Cardiac septum (tissue), 1 donor: Measurements from ENCODE around the gene DMXL1. TPM values are rescaled to one million over a fixed set of nuclear protein-coding genes. Genes with fewer than 3 reads are reported as not detected.

Experiments
- DNase-seq: peaks from one replicate; pipeline ENCODE4 v3.0.0-alpha.2; 2020; ENCODE audit warnings: low spot score
- intact Hi-C: fragments of 100-400 bp; cut with DNase I; formaldehyde crosslinking; loops from one replicate; pipeline ENCODE4 v1.14.0; 2022
- long read RNA-seq: library from polyadenylated mRNA; unstranded; transcript quantifications from one replicate; pipeline ENCODE4 v2.0.0, GENCODE V29; 2021
- total RNA-seq: library from RNA; stranded (reverse); fragmentation: NEBNext Ultra II Directional; extraction: Animal tissue kit (Norgen Biotek cat#: 25700); gene quantifications from one replicate; pipeline ENCODE4 v1.2.1, GENCODE V29; 2021
- donor health status: DM: no; HTN: no; CAD: no.

Gene DMXL1, protein sequence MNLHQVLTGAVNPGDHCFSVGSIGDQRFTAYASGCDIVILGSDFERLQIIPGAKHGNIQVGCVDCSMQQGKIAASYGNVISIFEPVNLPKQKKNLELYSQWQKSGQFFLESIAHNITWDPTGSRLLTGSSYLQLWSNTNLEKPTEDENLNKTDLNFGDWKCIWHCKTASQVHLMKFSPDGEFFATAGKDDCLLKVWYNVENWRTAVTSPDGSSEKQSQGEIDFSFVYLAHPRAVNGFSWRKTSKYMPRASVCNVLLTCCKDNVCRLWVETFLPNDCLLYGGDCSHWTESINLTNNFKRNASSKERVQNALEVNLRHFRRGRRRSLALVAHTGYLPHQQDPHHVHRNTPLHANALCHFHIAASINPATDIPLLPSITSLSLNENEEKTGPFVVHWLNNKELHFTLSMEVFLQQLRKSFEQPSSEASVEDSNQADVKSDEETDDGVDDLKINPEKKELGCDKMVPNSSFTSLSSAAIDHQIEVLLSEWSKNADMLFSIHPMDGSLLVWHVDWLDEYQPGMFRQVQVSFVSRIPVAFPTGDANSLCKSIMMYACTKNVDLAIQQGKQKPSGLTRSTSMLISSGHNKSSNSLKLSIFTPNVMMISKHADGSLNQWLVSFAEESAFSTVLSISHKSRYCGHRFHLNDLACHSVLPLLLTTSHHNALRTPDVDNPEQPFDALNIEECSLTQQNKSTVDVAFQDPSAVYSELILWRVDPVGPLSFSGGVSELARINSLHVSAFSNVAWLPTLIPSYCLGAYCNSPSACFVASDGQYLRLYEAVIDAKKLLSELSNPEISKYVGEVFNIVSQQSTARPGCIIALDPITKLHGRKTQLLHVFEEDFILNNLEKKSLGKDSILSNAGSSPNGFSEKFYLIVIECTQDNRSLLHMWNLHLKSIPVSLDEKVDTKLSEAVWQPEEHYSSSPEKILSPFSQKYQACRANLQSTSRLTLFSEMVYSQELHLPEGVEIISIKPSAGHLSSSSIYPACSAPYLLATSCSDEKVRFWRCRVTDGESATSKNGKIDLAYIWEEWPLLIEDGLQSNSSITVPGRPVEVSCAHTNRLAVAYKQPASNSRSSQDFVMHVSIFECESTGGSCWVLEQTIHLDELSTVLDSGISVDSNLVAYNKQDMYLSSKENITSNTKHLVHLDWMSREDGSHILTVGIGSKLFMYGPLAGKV (N-terminal part only)
- total RNA-seq = 28.2 TPM
- long read RNA-seq, full-length matches to known transcripts = 1 of 11 reads
- long read RNA-seq, partial matches to known transcripts = 7 of 11 reads
- long read RNA-seq, other reads (novel, unspliced or antisense) = 3 of 11 reads

DNA sequence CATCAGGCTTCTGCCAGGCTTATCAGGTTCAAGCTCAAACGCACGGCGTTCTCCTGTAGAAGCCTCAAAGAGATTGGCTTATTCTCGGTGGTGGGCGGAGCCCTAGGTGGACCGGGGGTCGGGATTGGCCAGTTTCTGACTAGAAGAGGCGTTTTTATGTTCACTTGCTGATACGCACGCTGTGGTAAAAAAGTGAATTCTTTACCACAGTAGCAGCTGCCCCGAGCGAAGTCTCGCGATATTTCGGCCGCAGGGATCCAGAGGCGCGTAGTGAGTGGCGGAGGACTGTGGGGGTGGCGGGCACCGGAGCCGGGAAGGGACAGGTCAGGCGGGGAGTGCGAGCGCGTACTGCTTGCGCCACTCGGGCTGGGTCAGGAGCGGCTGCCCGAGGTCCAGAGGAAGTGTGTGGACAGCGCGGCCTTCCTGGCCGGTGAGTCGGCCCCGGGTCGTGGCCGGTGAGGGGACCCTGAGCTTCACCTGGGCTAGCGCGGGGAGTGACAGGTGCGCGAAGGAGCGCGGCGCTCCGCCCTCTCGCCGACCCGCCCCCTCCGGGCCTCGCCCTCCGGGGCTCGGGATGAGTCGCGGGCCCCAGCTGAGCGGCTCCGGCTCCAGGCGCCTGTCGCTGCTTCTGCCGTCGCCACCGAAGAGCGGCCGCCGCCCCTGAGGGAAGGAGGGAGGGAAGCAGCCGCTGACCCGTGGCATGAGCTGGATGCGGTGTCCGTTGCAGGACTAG is at the start of gene DMXL1:
TSS of gene DMXL1 (plus strand) at position 260 of the 733 bp plus-strand sequence. CDS start 483 bp downstream, outside the sequence.
- intact Hi-C loops = loop anchor here (2.0 to 5.0 kb wide), 3 partner anchors 84 to 381 kb away; partner anchors contain the start of genes DTWD2 and HSD17B4
- DNase-seq = peak; percentile 99

DNA sequence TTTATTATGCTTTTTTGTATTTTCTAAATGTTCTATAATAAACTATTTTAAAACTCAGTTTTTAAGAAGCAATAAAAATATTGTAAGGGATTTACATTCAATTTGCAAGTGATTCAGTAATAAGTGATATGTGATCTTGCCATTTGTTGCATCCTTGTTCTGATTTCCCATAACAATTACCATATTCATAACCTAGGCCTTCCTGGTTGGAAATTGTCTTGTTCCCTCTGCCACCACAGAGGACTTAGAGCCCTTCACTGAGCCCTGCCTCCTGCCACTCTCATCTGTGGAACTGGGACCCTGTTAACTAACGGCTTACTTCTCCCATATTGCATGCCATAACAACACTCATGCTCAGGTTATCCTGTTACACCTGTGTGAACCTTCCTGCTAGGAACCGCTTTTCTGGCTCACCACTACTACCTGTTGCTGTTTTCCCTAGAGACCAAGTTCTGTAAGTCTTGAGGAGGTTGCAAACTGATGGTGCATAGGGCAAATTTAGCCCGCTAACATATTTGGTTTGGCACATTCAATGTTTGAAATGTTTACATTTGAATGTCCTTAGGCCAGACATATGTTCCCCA is 49.6 kb upstream of the DMXL1 start:
- intact Hi-C loops = no loop called here
- DNase-seq = no peak

GRCh38 chr5:119022017-119022745 is 48.7 kb upstream of the DMXL1 start:
- no peak for DNase-seq
- intact Hi-C loops = no loop called here

GRCh38 chr5:119022773-119023172 is 48.1 kb upstream of the DMXL1 start:
- DNase-seq = no peak
- intact Hi-C loops = no loop called here

- intact Hi-C loops = no loop called here
- no peak for DNase-seq
Observed at GRCh38 chr5:119028575-119028974, 42.3 kb upstream of the DMXL1 start.

DNA sequence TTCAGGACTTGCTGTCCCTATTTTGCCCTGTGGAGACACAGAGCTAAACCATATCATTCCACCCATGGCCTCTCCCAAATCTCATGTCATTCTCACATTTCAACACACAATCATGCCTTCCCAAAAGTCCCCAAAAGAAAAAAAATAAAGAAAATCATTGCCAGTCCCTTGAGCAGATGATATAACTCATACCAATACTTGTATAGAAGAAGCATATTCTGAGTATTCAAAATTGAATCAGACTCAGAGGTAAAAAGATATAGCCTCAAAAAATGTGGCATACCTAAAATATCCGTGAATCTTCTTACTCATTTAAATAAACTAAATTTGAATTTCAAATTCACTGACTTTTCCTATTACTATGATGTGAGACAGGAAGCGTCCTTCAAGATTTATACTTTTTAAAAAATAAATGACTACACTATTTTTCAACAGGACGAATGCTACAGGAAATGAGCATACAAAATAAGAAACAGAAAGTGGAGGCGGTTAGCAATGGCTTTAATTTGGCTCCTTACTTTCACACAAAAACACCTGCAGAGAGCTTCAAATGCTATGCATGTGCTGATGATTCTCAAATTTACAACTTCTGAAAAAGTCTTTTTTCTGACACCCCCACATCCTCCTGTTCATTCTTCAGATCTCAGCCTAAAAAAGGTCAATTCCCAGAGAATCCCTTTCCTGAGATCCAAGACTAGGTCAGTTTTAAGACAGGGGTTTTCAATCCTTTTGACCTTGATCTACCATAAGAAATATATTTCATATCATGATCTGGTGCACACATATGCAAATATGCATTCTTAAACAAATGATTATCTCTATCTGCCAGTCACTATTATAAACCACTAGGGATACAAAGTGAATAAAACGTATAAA is 39.6 kb upstream of the DMXL1 start:
- intact Hi-C loops = no loop called here

GRCh38 chr5:119031905-119032304 is 39.0 kb upstream of the DMXL1 start:
- no peak for DNase-seq
- intact Hi-C loops = no loop called here

More for the DNA sequence above, 39.6 kb upstream of the DMXL1 start:
- DNase-seq = no peak

DNA sequence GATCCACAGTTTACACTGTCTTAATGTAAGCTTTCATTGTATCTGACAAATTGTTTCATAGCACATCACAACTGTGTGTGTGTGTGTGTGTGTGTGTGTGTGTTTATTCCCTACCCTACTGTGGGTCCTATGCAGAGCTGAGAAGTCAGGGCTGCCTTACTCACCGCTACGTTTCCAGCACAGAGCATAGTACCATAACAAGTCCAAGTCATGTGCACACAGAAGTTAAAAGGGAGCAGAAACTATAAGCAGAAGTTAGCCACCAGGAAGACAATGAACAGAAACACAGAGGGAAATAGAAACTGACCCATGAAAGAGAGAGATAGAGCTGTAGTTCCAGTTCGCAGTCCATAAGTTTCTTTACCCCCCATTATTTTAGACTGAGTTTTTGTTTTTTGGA is 38.2 kb upstream of the DMXL1 start:
- intact Hi-C loops = no loop called here
- DNase-seq = no peak

- intact Hi-C loops = no loop called here
- no peak for DNase-seq
Observed at GRCh38 chr5:119033135-119033534, 37.8 kb upstream of the DMXL1 start.

DNA sequence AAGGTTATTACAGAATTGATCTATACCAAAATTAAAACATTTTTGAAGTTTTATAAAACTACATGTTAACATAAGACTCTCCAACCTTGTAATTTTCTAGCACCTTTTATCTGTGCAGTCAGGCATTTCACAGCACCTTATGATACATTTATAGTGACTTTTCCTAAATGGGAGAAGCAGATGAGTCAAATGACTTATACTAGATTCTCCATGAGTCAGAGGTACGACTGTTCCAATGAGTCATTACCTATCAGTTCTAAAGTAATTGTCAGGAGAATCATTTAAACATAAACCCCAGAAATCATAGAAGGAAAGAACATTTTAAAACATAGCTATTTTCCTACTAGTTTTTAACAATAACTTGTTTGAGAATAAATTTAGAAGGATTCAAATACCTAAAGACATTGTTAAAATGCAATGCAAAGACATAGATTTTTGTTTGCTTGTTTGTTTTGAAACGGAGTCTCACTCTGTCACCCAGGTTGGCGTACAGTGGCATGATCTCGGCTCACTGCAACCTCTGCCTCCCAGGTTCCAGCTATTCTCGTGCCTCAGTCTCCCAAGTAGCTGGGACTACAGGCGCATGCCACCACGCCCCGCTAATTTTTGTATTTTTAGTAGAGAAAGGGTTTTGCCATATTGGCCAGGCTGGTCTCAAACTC is 34.7 kb upstream of the DMXL1 start:
- intact Hi-C loops = no loop called here
- DNase-seq = no peak

DNA sequence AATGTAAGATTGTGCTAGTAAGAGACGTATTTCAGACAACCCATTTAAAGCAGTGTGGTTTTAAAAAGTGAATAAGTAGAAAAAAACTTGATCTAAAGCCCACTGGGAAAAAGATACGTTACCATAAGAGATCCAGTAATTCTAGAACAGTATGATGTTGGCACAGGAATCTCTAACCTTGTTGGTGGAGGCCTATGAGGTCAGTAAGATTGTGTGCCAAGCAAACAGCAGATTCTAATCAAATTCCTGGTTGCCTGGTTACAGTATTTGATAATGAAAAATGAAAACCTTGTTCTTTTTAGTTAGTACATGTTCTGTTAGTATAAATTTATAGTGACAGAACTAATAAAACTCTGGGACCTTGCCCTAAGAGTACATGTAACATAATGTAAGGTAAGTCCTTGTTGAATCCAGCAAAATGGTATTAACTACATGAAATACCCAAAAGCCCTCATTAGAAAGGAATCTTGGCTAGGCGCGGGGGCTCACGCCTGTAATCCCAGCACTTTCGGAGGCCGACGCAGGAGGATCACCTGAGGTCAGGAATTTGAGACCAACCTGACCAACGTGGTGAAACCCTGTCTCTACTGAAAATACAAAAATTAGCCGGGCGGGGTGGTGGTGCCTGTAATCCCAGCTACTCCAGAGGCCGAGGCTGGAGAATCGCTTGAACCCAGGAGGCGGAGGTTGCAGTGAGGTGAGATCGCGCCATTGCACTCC is 33.2 kb upstream of the DMXL1 start:
- intact Hi-C loops = no loop called here
- no peak for DNase-seq

DNA sequence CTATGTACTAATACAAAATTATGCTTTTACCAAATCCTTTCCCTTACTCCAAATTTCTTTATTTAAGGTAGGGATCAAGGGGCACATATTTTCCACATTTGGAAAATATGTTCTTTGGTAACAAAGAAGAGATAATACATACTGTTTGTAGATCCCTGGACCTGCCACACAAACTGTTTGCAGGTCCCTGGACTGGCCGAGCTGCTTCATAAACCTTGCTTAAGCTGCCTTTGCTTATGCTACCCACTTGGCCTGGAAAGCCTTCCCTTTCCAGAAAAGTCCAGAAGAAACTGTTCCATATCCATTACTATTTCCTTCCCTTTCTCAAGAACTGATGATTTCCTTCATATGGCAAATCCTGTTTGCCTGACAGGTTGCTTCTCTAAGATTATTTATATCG is 22.6 kb upstream of the DMXL1 start:
- intact Hi-C loops = no loop called here
- DNase-seq = no peak

DNA sequence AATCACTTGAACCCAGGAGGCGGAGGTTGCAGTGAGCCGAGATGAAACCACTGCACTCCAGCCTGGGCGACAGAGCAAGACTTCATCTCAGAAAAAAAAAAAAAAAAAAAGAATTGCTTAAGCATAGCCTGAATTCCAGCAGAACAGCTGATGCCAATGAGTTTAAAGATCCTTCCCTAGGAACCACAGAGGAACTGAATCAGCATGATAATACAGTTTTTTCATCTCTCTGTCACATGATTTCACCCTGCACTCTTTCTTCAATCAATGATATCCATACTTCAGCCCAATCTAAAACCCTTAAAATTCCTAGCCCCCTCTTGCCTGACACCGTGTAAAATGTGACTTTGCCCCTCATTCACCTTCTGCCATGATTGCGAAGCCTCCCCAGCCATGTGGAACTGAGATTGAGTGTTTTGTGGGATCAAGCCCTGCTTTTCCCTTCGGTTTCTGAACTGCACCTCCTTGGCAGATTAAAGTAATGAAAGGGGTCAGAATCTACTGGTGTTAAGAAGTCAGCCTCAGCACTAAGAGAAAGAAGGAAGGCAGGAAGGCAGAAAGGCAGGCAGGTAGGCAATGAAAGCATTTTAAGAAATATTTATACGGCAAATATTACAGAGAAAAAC is 20.9 kb upstream of the DMXL1 start:
- intact Hi-C loops = no loop called here
- DNase-seq = no peak

DNA sequence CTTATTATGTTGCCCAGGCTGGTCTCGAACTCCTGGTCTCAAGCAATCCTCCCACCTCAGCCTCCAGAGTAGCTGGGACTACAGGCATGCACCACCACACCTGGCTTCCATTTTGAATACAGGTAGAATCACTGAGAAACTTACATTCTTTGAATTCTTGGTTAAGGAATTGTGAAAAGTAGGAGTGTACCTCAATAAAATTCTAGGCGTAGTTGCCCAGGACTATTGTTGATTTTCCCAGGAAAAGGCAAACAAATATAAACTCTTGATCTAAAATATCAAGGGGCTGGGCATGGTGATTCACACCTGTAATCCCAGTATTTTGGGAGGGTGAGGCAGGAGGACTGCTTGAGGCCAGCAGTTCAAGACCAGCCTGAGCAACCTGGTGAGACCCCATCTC is 16.8 kb upstream of the DMXL1 start:
- DNase-seq = no peak
- intact Hi-C loops = no loop called here

- DNase-seq = no peak
- intact Hi-C loops = no loop called here
Observed at GRCh38 chr5:119055294-119055693, 15.6 kb upstream of the DMXL1 start.
